ENCODE data around the gene PURB. TPM values are rescaled to one million over a fixed set of nuclear protein-coding genes. Genes with fewer than 3 reads are reported as not detected.

PURB gene
- polyA plus RNA-seq, 1 donor (not counting 4 experiments of a cell fraction or from before 2014, with no cell fraction given) = 7.7 TPM

- no peaks in the 10 kb centered on the region for H3K9me1 ChIP-seq (ENCODE audit: control insufficient read depth, extremely low read depth, insufficient read depth, low read length)
- TF ChIP-seq, protein P1, sequence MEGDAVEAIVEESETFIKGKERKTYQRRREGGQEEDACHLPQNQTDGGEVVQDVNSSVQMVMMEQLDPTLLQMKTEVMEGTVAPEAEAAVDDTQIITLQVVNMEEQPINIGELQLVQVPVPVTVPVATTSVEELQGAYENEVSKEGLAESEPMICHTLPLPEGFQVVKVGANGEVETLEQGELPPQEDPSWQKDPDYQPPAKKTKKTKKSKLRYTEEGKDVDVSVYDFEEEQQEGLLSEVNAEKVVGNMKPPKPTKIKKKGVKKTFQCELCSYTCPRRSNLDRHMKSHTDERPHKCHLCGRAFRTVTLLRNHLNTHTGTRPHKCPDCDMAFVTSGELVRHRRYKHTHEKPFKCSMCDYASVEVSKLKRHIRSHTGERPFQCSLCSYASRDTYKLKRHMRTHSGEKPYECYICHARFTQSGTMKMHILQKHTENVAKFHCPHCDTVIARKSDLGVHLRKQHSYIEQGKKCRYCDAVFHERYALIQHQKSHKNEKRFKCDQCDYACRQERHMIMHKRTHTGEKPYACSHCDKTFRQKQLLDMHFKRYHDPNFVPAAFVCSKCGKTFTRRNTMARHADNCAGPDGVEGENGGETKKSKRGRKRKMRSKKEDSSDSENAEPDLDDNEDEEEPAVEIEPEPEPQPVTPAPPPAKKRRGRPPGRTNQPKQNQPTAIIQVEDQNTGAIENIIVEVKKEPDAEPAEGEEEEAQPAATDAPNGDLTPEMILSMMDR (optimal IDR thresholded peaks at IDR 0.05 in 1 of 3, IDR thresholded peaks at IDR 0.05 in 1 of 3, conservative IDR thresholded peaks at IDR 0.05 in 1 of 3; ENCODE audit: extremely low read depth in 1 of 3, insufficient read depth in 2 of 3, low read length in 3 of 3) = no peak
- no peak for TF ChIP-seq EZH2 (IDR thresholded peaks at IDR 0.05; ENCODE audit: low read length)
- no peak overlapping the region for H3K4me2 ChIP-seq (ENCODE audit: control insufficient read depth, extremely low read depth, insufficient read depth, low read depth, low read length)
- no peak for DNase-seq (ENCODE audit: low read depth, low spot score)
- dilution Hi-C loops (cut with MboI; ENCODE audit: extremely low pct_ligation_motif_present, low sequenced_read_pairs) = no loop called here
- no peaks in the 10 kb centered on the region for H3K9me3 ChIP-seq (ENCODE audit: control insufficient read depth, low read depth, low read length)
- peaks cover 9% of the 10 kb centered on the region for H3K79me2 ChIP-seq (ENCODE audit: control insufficient read depth, insufficient read depth, low read length)
- H2AFZ ChIP-seq (ENCODE audit: control insufficient read depth, low read length) = no peak overlapping the region
- H3K36me3 ChIP-seq (ENCODE audit: control insufficient read depth in 2 of 2, extremely low read depth in 1 of 2, insufficient read depth in 2 of 2, low read length in 2 of 2) = no peaks in the 10 kb centered on the region
- no peak overlapping the region for H3K9ac ChIP-seq (ENCODE audit: control insufficient read depth, extremely low read depth, insufficient read depth, low read length)
- H3K27me3 ChIP-seq (ENCODE audit: control insufficient read depth, extremely low read depth, insufficient read depth, low read length) = no peaks in the 10 kb centered on the region
- no peak overlapping the region for H3K27ac ChIP-seq (ENCODE audit: control insufficient read depth, insufficient read depth, low read length)
- H3K4me3 ChIP-seq (ENCODE audit: control insufficient read depth in 2 of 3, extremely low read depth in 1 of 3, insufficient read depth in 2 of 3, low read depth in 1 of 3, low read length in 3 of 3) = no peak overlapping the region
- no peaks in the 10 kb centered on the region for H4K20me1 ChIP-seq (ENCODE audit: control insufficient read depth, extremely low read depth, insufficient read depth, low read length)
- FAIRE-seq = no peak
- peaks cover 9% of the 10 kb centered on the region for H3K4me1 ChIP-seq (ENCODE audit: control insufficient read depth, extremely low read depth, insufficient read depth, low read length)
Measured at GRCh38 chr7:44889086-44889781, 3.9 kb upstream of the PURB start.

DNA sequence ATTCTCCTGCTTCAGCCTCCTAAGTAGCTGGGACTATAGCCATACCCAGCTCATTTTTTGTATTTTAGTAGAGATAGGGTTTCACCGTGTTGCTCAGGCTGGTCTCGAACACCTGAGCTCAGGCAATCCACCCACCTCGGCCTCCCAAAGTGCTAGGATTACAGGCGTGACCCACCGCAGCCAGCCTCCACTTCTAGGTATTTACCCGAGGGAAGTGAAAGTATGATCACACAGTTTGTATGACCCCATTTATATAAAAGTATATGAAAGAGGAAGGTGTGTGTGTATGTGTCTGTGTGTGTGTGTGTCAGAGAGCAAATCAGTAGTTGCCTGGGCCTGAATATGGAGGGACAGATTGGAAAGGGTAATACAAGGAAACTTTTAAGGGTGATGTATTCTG is 2.0 kb upstream of the PURB start:
- dilution Hi-C loops (cut with MboI; ENCODE audit: extremely low pct_ligation_motif_present, low sequenced_read_pairs) = no loop called here
- Histone ChIP-seq H2AFZ (ENCODE audit: control insufficient read depth, low read length) (no peak overlapping the region), H3K27ac (ENCODE audit: control insufficient read depth, insufficient read depth, low read length) (no peak overlapping the region), H3K79me2 (ENCODE audit: control insufficient read depth, insufficient read depth, low read length) (peaks cover 28% of the 10 kb centered on the region), H3K4me1 (ENCODE audit: control insufficient read depth, extremely low read depth, insufficient read depth, low read length) (peaks cover 28% of the 10 kb centered on the region), H3K4me3 (ENCODE audit: control insufficient read depth in 2 of 3, extremely low read depth in 1 of 3, insufficient read depth in 2 of 3, low read depth in 1 of 3, low read length in 3 of 3) (no peak overlapping the region), H3K4me2 (ENCODE audit: control insufficient read depth, extremely low read depth, insufficient read depth, low read depth, low read length) (no peak overlapping the region), H3K9me3 (ENCODE audit: control insufficient read depth, low read depth, low read length) (no peaks in the 10 kb centered on the region), H4K20me1 (ENCODE audit: control insufficient read depth, extremely low read depth, insufficient read depth, low read length) (peaks cover 4% of the 10 kb centered on the region), H3K9ac (ENCODE audit: control insufficient read depth, extremely low read depth, insufficient read depth, low read length) (no peak overlapping the region), H3K9me1 (ENCODE audit: control insufficient read depth, extremely low read depth, insufficient read depth, low read length) (no peaks in the 10 kb centered on the region), H3K27me3 (ENCODE audit: control insufficient read depth, extremely low read depth, insufficient read depth, low read length) (no peaks in the 10 kb centered on the region), H3K36me3 (ENCODE audit: control insufficient read depth in 2 of 2, extremely low read depth in 1 of 2, insufficient read depth in 2 of 2, low read length in 2 of 2) (no peaks in the 10 kb centered on the region)
- FAIRE-seq = no peak
- no peak for DNase-seq (ENCODE audit: low read depth, low spot score)
- TF ChIP-seq EZH2 (IDR thresholded peaks at IDR 0.05; ENCODE audit: low read length) = no peak
- TF ChIP-seq, protein P1 (optimal IDR thresholded peaks at IDR 0.05 in 1 of 3, IDR thresholded peaks at IDR 0.05 in 1 of 3, conservative IDR thresholded peaks at IDR 0.05 in 1 of 3; ENCODE audit: extremely low read depth in 1 of 3, insufficient read depth in 2 of 3, low read length in 3 of 3) = no peak
